ENCODE results near the gene TUBB4B. TPM values are rescaled to one million over a fixed set of nuclear protein-coding genes. Genes with fewer than 3 reads are reported as not detected.

Gene TUBB4B
- total RNA-seq, 4 donors from 2014 or later, result 223 to 390 (median 348) TPM

DNA sequence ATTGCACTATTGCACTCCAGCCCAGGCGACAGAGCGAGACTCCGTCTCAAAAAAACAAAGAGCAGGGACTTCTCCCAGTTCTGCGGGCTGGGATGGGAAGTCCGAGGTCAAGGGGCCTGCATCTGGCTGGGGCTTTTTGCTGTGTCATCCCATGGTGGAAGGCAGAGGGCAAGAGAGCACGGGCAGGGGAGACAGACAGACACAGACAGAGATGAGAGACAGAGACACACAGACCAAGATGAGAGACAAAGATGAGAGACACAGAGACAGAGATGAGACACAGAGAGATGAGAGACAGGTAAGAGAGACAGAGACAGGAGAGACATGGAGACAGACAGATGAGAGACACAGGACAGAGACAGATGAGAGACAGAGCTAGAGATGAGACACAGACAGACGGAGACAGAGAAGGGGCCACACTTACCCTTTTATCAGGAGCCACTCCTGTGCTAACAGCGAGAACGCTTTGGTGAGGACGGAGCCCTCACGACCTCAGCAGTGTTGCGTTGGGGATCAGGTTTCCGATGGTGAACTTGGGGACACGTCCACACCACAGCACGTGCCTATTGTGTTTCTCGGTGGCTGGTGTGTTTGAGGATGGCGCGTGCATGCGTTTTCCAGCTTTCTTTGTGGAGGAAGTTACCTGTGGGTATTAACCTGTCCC, 27.6 kb downstream of the TUBB4B start:
- peak overlapping the region; percentile 77 to 83 (median 78) for H3K27ac ChIP-seq
- DNase-seq, result no peak
- 66 to 70% methylated on average over 8 to 19 of the region's 19 CpGs for WGBS, 2 donors (ENCODE audit: low coverage in 1 of 2)
- H3K4me1 ChIP-seq, result peaks cover 13 to 24% (median 22%) of the 10 kb centered on the region in 4 donors
- in situ Hi-C loops (cut with MboI; ENCODE audit: low pct_ligation_motif_present in 1 of 4, low pct_unique_long_range_greater_than_20kb in 1 of 4, low sequenced_read_pairs in 3 of 4) (no loop called here), intact Hi-C loops (cut with DNase I; ENCODE audit: low total_unique reads) (no loop called here)
- TF ChIP-seq POLR2A (IDR thresholded peaks at IDR 0.05), result no peak
- TF ChIP-seq, protein P1, sequence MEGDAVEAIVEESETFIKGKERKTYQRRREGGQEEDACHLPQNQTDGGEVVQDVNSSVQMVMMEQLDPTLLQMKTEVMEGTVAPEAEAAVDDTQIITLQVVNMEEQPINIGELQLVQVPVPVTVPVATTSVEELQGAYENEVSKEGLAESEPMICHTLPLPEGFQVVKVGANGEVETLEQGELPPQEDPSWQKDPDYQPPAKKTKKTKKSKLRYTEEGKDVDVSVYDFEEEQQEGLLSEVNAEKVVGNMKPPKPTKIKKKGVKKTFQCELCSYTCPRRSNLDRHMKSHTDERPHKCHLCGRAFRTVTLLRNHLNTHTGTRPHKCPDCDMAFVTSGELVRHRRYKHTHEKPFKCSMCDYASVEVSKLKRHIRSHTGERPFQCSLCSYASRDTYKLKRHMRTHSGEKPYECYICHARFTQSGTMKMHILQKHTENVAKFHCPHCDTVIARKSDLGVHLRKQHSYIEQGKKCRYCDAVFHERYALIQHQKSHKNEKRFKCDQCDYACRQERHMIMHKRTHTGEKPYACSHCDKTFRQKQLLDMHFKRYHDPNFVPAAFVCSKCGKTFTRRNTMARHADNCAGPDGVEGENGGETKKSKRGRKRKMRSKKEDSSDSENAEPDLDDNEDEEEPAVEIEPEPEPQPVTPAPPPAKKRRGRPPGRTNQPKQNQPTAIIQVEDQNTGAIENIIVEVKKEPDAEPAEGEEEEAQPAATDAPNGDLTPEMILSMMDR (IDR thresholded peaks at IDR 0.05), result no peak
- TF ChIP-seq EP300 (IDR thresholded peaks at IDR 0.05; ENCODE audit: low read depth), result no peak
- no peak for TF ChIP-seq POLR2AphosphoS5 (IDR thresholded peaks at IDR 0.05)
- no peaks in the 10 kb centered on the region for H3K9me3 ChIP-seq
- peak overlapping the region in 1 of 4 donors; percentile 19 for H3K4me3 ChIP-seq
- H3K36me3 ChIP-seq, result peaks cover 0 to 33% (median 15%) of the 10 kb centered on the region in 4 donors
- H3K27me3 ChIP-seq, result no peaks in the 10 kb centered on the region

GRCh38 chr9:137269231-137269772, 28.2 kb downstream of the TUBB4B start:
- DNase-seq, result peak; percentile 78
- Histone ChIP-seq H3K27ac (peak overlapping the region; percentile 77 to 83 (median 78)), H3K9me3 (no peaks in the 10 kb centered on the region), H3K4me3 (peak overlapping the region in 1 of 4 donors; percentile 19), H3K36me3 (peaks cover 0 to 27% (median 12%) of the 10 kb centered on the region in 4 donors), H3K27me3 (no peaks in the 10 kb centered on the region), H3K4me1 (peaks cover 13 to 30% (median 25%) of the 10 kb centered on the region in 4 donors)
- intact Hi-C loops (cut with DNase I; ENCODE audit: low total_unique reads), result no loop called here
- WGBS, 2 donors (ENCODE audit: low coverage in 1 of 2), result 20 to 42% methylated on average over 7 to 17 of the region's 17 CpGs
- in situ Hi-C loops (cut with MboI; ENCODE audit: low pct_ligation_motif_present in 1 of 4, low pct_unique_long_range_greater_than_20kb in 1 of 4, low sequenced_read_pairs in 3 of 4), result no loop called here
- TF ChIP-seq POLR2A (IDR thresholded peaks at IDR 0.05) (peak; percentile 58), POLR2AphosphoS5 (IDR thresholded peaks at IDR 0.05) (peak; percentile 35 to 62 (median 43)), EP300 (IDR thresholded peaks at IDR 0.05; ENCODE audit: low read depth) (no peak)
- TF ChIP-seq, protein P1 (IDR thresholded peaks at IDR 0.05), result no peak

DNA sequence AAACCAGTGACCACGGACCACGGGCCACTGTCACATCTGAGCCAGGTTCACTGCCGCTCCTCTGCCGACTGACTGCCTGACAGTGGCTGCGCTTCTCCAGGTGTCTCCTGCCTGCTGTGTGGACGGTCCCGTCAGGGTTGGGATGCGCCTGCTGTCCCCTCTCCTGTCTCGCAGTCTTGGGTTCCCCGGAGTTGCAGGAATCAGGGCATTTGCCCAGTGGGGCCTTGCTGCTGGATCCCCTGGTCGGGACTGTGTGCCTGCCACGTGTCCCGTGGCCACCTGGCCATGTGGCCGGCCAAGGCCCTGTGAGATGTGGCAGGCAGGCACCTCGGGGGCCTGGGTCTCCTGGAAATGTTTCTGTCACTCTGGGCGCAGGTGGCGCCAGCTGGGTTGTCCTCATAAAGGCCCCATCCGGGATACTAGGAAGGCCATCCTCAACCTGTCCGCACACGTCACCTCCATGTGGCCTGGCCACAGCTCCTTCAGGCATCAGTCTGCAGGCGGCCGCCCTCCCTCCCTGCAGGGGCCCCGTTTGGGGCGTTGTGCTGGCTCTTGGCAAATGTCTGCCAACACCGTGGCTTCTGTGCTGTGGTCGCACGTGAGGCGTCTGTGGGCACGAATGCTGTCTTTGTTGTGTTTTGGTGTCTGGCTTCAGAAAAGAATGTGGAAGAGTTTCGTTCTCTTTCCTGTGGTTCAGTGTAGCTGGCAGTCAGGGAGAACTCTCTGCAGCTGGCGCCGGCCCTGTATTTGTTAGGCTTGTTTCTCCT, 30.0 kb downstream of the TUBB4B start:
- in situ Hi-C loops (cut with MboI; ENCODE audit: low pct_ligation_motif_present in 1 of 4, low pct_unique_long_range_greater_than_20kb in 1 of 4, low sequenced_read_pairs in 3 of 4), result no loop called here
- no peak for DNase-seq
- Histone ChIP-seq H3K36me3 (peaks cover 0 to 23% (median 10%) of the 10 kb centered on the region in 4 donors), H3K4me3 (no peak overlapping the region), H3K27me3 (no peaks in the 10 kb centered on the region), H3K4me1 (peaks cover 15 to 44% (median 27%) of the 10 kb centered on the region in 4 donors), H3K27ac (no peak overlapping the region), H3K9me3 (no peaks in the 10 kb centered on the region)
- WGBS, 2 donors (ENCODE audit: low coverage in 1 of 2), result 83 to 85% methylated on average over 4 to 32 of the region's 32 CpGs
- TF ChIP-seq POLR2AphosphoS5 (IDR thresholded peaks at IDR 0.05), result no peak
- no peak for TF ChIP-seq POLR2A (IDR thresholded peaks at IDR 0.05)
- TF ChIP-seq EP300 (IDR thresholded peaks at IDR 0.05; ENCODE audit: low read depth), result no peak
- TF ChIP-seq, protein P1 (IDR thresholded peaks at IDR 0.05), result no peak
- intact Hi-C loops (cut with DNase I; ENCODE audit: low total_unique reads), result no loop called here

DNA sequence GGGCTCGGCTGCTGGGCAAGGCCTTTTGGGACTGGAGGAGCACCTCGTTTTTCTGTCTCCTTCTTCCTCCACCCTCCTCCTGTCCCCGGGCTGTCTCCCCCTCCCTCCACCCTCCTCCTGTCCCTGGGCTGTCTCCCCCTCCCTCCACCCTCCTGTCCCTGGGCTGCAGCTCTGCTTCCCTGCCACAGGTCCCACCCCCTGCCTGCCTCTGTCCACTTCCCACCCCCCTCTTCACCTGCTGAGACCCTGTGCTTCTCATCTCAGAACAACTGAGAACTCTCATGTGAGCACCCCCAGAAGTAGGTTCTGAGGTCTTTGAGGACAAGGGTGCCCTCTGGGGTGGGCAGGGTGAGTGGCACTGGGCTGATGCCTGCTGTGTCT, 30.6 kb downstream of the TUBB4B start:
- WGBS, 2 donors (ENCODE audit: low coverage in 1 of 2), result 50 to 68% methylated on average over 2 to 3 of the region's 3 CpGs
- in situ Hi-C loops (cut with MboI; ENCODE audit: low pct_ligation_motif_present in 1 of 4, low pct_unique_long_range_greater_than_20kb in 1 of 4, low sequenced_read_pairs in 3 of 4) (no loop called here), intact Hi-C loops (cut with DNase I; ENCODE audit: low total_unique reads) (no loop called here)
- H3K27ac ChIP-seq, result no peak overlapping the region
- H3K36me3 ChIP-seq, result peaks cover 0 to 20% (median 9%) of the 10 kb centered on the region in 4 donors
- H3K27me3 ChIP-seq, result no peaks in the 10 kb centered on the region
- H3K9me3 ChIP-seq, result no peaks in the 10 kb centered on the region
- TF ChIP-seq EP300 (IDR thresholded peaks at IDR 0.05; ENCODE audit: low read depth) (no peak), POLR2AphosphoS5 (IDR thresholded peaks at IDR 0.05) (no peak), POLR2A (IDR thresholded peaks at IDR 0.05) (no peak)
- TF ChIP-seq, protein P1 (IDR thresholded peaks at IDR 0.05), result no peak
- no peak for DNase-seq
- H3K4me1 ChIP-seq, result peaks cover 21 to 50% (median 33%) of the 10 kb centered on the region in 4 donors
- no peak overlapping the region for H3K4me3 ChIP-seq
